MG63 (cell line): ENCODE data around the gene NTRK2. TPM values are rescaled to one million over a fixed set of nuclear protein-coding genes. Genes with fewer than 3 reads are reported as not detected.

Experiments used
- DNase-seq: peaks from one replicate; pipeline ENCODE4 v3.0.0-alpha.2; 2020
- H3K27me3 ChIP-seq: fragments of 250-450 bp; sonication (Bioruptor Pico); 2 replicates; pipeline ENCODE4 v1.5.1; 2020; ENCODE audit warnings: mild to moderate bottlenecking, moderate library complexity
- H3K36me3 ChIP-seq: fragments of 250-450 bp; sonication (Bioruptor Pico); 2 replicates; pipeline ENCODE4 v1.5.1; 2020; ENCODE audit warnings: mild to moderate bottlenecking, moderate library complexity
- H3K4me3 ChIP-seq: fragments of 250-450 bp; sonication (Bioruptor Pico); 2 replicates; pipeline ENCODE4 v1.5.1; 2020; ENCODE audit warnings: mild to moderate bottlenecking, moderate library complexity
- H3K9me3 ChIP-seq: fragments of 250-450 bp; sonication (Bioruptor Pico); 2 replicates; pipeline ENCODE4 v1.5.1; 2020; ENCODE audit warnings: mild to moderate bottlenecking, moderate library complexity
- total RNA-seq: library from RNA; depleted of rRNA; stranded (reverse); fragments of >200 nt; shearing (Covaris generic); gene quantifications from 2 replicates; pipeline ENCODE4 v1.2.3, GENCODE V29; 2014; ENCODE audit warnings: low replicate concordance

NTRK2 gene
- total RNA-seq, 1 experiment from 2014 or later = not detected

DNA sequence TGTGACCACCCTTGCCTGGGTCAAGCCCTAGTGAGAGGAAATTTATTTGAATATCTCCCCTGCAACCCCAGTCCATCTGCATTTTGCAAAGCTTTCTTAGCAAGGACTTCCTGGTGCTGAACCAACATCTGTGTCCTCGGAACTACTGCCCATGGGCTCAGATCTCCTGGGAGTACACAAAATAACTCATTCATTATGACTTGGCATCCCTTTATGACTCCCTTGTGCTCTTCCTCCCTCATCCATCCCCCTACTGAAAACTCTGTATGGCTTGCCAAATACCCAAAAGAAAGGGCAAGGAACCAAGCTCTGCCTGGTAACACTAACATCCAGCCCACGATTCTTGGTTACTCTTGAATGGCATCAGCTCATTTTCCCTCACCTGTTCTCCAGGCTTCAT is 368.5 kb downstream of the NTRK2 start:
- no peak for DNase-seq

DNA sequence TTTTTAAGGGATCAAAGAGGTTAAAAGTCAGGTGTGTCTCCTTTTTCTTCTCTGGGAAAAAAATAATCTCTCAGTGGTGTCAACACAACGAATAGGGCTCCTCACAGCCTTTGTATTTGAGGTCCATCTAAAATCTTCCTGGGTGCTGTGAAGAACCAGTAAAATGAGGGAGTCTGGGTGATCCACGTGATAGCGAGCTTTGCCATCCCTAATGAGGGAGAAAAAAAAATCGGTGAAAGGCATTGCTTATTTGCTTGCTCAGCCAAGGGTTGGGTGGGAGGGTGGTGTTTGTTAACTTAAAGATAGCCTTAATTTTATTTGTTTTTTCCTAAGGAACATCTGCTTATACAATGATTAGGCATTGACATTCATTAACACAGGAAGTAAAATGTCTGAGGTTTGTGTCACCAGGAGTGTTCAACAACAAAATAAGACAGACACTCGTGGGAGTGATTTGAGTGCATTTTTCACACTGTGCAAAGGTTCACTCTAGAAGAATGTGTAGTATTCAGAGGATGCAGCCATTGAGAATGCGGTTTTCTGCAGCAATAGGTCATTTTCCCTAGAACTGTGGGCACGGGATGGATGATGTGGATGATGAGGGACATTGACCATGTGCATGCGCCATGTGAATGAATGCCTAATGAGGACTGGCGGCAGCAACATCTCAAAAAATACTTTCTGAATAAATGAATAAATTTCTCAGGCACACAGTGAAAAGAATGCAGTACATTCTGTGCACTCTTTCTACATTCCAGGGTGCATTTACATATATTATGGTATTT is 369.5 kb downstream of the NTRK2 start:
- Histone ChIP-seq H3K9me3 (no peaks in the 10 kb centered on the region), H3K4me3 (no peak overlapping the region), H3K36me3 (no peaks in the 10 kb centered on the region), H3K27me3 (no peaks in the 10 kb centered on the region)
- no peak for DNase-seq

More for the DNA sequence above, 368.5 kb downstream of the NTRK2 start:
- Histone ChIP-seq H3K9me3 (no peaks in the 10 kb centered on the region), H3K27me3 (no peaks in the 10 kb centered on the region), H3K36me3 (no peaks in the 10 kb centered on the region), H3K4me3 (no peak overlapping the region)

DNA sequence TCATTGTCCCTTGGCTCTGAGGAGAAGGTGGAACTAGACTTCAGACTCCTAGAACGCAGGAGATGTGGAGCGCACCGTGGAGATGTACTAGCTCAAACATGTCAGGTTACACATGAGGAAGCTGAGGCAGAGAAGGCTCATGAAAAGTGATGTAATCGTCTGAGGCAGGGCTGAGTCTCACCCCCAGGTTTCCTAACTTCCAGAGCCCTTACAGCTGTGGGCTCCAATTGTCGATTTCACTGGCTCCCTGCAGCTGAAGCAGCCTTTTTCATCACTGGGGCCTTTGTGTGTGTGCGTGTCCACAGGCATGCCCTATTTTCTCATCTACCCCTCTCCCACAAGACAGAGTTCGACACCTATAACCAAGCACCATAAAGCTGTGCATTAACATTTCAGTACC is 370.6 kb downstream of the NTRK2 start:
- no peaks in the 10 kb centered on the region for H3K27me3 ChIP-seq
- no peak overlapping the region for H3K4me3 ChIP-seq
- no peaks in the 10 kb centered on the region for H3K9me3 ChIP-seq
- DNase-seq = no peak
- no peaks in the 10 kb centered on the region for H3K36me3 ChIP-seq

DNA sequence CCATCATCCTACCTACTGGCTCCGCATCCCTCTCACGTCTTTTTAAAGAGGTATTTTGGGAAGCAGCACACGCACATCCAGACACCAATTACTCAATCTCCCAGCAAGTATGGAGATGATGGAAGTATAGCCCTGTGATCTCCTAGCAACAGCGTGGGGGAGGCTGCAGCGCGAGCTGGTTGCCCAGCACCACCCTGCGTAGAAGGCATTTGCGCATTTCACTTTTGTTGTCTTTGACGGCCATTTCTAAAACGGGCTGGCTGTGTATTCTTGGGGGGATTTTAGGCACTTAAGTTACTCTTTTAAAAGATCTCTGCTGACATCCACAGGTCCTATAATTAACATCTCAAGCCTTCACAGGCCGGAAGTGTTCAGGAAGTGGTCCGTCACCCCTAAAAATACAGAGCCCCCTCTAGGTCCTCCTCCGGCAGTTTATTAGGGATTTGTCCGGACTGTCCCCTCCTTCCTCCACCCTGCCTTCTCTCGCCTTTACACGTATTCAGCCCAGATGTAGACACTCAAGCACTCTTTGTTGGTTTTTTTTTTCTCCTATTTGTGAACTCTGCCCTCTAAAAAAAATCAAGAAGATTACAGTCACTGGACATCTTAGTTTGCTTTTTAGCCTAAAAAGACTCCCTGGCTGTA is 371.4 kb downstream of the NTRK2 start:
- no peak for DNase-seq
- no peaks in the 10 kb centered on the region for H3K36me3 ChIP-seq
- no peak overlapping the region for H3K4me3 ChIP-seq
- no peaks in the 10 kb centered on the region for H3K9me3 ChIP-seq
- H3K27me3 ChIP-seq = no peaks in the 10 kb centered on the region

DNA sequence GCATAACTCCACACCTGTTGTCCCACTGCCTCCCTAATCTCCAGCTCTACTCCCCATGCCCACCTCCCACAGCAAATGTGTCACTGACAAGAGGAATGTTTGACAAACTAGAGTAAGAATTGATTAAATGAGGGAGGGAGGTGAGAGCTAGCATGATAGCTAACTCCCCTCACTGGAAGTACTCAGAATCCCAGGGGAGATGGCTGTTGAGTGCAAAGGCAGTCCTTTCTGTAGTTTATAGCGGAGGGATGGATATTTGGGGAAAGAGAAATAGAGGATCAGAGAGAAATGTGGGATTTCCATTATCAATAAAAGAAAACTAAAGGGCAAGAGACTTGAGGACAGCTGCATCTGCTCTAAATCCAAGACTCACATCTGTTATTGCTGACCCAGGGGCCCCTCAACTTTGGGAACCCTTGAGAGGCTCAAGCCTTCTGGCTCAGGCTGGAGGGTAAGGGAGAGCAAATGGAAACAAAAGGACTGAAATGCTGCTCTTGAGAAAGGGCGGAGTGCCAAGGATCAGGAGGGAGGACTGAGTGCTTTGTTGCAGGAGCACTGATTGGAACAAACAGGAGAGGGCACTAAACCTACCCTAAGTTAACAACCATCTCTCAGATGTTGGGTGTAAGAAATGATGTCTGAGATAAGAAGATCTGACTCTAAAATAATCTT is 372.1 kb downstream of the NTRK2 start:
- Histone ChIP-seq H3K9me3 (no peaks in the 10 kb centered on the region), H3K36me3 (no peaks in the 10 kb centered on the region), H3K27me3 (no peaks in the 10 kb centered on the region)

DNA sequence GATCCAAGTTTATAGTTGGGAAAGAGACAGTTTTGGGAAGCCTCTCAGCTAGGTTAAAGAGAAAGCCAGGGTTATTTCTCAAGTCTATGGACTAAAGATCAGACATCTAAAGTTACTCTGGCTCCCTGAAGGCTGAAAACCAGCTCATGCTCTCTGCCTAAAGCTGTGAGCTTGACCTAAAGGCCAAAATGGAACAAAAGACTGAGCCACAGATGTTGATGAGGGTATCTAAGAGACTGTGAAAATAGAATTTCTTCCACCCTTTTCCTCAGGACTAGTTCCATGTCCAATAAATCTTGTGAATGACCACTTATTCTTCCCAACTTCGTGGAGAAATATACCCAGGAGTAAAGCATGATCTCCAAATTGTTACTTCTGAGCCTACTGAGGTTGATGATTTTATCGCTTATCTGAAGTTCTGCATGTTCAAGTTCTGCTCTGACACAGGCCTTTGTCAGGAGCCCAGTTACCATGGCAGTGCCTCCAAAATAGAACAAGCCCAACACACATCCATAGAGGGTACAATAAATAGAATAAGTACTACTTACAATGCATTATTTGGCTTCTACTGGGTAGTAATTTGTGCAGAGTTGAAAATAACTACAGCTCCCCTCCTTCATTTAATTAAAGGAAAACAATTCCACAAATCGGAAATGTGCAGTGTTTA is 373.6 kb downstream of the NTRK2 start:
- Histone ChIP-seq H3K36me3 (no peaks in the 10 kb centered on the region), H3K9me3 (no peaks in the 10 kb centered on the region), H3K4me3 (no peak overlapping the region), H3K27me3 (no peaks in the 10 kb centered on the region)
- no peak for DNase-seq

More for the DNA sequence above, 372.1 kb downstream of the NTRK2 start:
- H3K4me3 ChIP-seq = no peak overlapping the region
- no peak for DNase-seq

DNA sequence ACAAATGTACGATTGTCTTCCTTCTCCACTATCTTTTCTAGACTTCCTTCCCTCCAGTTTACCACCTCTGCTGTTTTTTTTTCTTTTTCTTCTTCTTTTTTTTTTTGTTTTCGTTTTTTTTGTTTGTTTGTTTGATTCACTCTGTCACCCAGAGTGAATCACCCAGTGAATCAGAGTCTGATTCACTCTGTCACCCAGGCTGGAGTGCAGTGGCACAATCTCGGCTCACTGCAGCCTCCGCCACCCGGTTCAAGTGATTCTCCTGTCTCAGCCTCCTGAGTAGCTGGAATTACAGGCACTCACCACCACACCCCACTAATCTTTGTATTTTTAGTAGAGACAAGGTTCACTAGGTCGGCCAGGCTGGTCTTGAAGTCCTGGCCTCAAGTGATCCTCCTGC is 375.7 kb downstream of the NTRK2 start:
- Histone ChIP-seq H3K27me3 (no peaks in the 10 kb centered on the region), H3K36me3 (no peaks in the 10 kb centered on the region), H3K9me3 (no peaks in the 10 kb centered on the region), H3K4me3 (no peak overlapping the region)
- no peak for DNase-seq

DNA sequence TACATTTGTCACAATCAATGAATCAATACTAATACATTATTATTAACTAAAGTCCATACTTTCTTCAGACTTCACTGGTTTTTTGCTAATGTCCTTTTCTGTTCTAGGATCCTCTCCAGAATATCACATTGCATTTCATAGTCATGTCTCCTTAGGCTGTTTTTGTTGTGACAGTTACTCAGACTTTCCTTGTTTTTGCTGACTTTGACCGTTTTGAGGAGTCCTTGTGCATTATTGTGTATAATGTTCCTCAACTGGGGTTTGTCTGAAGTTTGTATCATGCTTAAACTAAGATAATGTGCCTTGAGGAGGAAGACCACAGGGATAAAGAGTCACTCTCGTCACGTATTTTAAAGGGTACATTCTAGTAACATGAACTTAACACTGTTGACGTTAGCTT is 376.9 kb downstream of the NTRK2 start:
- Histone ChIP-seq H3K4me3 (no peak overlapping the region), H3K27me3 (no peaks in the 10 kb centered on the region), H3K36me3 (no peaks in the 10 kb centered on the region), H3K9me3 (no peaks in the 10 kb centered on the region)
- no peak for DNase-seq

DNA sequence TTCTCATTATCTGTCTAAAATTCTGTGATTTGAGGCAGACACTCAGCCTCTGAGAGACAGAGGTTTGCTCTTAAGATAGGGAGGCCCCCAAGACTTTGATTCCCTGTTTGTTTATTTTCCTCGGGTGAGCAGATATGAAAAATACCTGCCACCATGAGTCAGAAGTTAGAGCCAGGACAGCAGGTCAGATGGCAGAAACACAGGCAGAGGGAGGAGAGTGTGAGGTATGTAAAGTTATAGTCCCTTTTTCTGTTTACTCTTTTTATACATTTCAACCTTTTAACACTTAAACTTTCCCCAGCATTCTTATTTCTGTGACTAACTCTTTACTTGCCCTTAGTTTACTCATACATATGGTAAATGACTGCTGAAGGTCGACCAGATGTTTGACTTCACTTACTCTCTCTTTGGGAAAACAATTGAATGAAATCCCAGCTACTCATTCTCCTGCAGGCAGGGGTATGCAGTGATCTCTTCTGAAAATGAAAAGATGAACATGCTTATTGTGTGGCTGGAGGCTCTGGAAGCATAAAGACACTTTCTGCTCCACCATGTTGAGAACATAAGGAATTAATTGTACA is 383.8 kb downstream of the NTRK2 start:
- H3K4me3 ChIP-seq = no peak overlapping the region
- no peaks in the 10 kb centered on the region for H3K9me3 ChIP-seq
- H3K27me3 ChIP-seq = no peaks in the 10 kb centered on the region
- no peaks in the 10 kb centered on the region for H3K36me3 ChIP-seq
- no peak for DNase-seq

DNA sequence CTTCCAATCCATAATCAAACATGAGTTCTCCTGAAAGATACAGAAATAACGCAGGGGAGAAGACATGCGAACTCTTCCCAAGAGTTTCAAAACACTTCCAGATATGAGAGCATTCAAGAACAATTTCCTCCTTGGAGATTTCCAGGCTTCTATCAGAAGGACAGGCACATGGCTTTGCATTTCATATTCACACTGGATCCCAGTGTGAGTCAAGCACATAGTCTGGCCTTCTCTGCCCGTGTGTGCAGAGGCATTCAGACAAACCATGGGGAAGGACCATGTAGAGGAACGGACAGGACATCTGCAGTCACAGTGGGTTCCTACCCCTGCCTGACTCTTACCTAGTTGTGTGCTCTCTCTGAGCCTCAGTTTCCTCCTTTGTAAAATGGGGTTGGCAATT is 384.5 kb downstream of the NTRK2 start:
- H3K9me3 ChIP-seq = no peaks in the 10 kb centered on the region
- no peak for DNase-seq
- no peaks in the 10 kb centered on the region for H3K36me3 ChIP-seq
- H3K4me3 ChIP-seq = no peak overlapping the region
- no peaks in the 10 kb centered on the region for H3K27me3 ChIP-seq

DNA sequence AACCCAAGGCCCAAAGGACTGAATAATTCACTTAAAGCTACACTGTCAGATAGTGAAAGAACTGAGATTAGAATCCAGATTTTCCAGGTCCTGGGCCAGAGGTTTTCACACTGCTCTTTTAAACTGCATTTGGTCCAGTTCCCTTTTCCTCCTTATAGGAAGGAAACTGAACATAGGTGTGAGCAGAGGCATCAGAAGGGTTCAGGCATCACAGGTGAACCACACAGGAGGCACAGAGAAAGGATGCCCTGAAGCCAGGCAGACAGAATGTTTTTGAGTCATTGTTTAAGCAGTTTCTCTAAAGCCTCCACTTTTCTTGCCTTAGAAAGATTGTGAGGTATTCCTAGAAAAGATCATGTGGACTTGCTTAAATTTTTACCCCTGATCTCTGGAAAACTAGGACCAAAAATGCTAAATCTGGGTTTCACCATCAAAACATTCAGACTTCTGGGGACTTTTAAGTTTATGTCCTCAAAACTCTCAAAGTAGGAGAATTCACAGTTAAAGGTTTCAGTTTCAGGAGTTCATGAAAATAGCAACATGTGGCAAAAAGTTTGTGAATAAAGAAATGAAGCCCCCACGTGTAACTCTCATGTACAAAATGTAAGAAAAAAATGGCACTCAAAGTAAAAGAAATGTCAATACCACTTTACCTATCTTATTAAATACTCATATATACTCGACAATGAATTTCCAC is 386.1 kb downstream of the NTRK2 start:
- no peak overlapping the region for H3K4me3 ChIP-seq

DNA sequence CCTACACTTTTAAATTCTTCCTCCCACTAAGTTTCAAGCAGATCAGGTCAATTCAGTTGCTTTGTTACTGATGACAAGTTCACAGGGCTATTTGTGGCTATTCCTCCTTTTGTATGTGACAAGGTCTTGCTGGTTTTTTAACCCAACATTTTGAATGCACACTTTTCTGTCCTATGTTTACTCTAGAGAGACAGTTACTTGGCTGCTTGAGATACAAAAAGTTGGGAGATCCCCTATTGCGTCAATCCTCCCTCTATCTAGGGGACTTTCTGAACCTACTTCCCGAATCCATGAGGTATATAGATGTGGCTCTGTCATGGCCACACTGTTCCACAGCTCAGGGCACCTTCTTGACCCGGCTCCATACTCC is 386.7 kb downstream of the NTRK2 start:
- no peaks in the 10 kb centered on the region for H3K27me3 ChIP-seq
- no peaks in the 10 kb centered on the region for H3K36me3 ChIP-seq
- DNase-seq = no peak
- H3K9me3 ChIP-seq = no peaks in the 10 kb centered on the region
- H3K4me3 ChIP-seq = no peak overlapping the region

More for the DNA sequence above, 386.1 kb downstream of the NTRK2 start:
- no peak for DNase-seq
- H3K36me3 ChIP-seq = no peaks in the 10 kb centered on the region
- H3K9me3 ChIP-seq = no peaks in the 10 kb centered on the region
- H3K27me3 ChIP-seq = no peaks in the 10 kb centered on the region

DNA sequence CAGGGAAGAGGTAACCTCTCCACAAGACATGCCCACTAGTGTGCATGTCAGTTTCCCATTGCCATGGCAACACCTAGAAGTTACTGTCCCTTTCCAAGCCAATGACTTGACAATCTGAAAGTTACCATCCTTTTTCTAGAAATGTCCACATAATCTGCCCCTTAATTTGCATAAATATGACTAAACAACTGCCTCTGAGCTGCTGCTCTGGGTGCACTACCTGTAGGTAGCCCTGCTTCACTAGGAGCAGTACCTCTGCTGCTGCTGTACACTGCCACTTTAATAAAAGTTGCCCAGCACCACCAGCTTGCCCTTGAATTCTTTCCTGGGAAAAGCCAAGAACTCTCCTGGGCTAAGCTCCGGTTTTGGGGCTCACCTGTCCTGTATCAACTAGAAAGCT is 392.4 kb downstream of the NTRK2 start:
- no peaks in the 10 kb centered on the region for H3K27me3 ChIP-seq
- H3K4me3 ChIP-seq = no peak overlapping the region
- no peak for DNase-seq
- H3K36me3 ChIP-seq = no peaks in the 10 kb centered on the region
- H3K9me3 ChIP-seq = no peaks in the 10 kb centered on the region

DNA sequence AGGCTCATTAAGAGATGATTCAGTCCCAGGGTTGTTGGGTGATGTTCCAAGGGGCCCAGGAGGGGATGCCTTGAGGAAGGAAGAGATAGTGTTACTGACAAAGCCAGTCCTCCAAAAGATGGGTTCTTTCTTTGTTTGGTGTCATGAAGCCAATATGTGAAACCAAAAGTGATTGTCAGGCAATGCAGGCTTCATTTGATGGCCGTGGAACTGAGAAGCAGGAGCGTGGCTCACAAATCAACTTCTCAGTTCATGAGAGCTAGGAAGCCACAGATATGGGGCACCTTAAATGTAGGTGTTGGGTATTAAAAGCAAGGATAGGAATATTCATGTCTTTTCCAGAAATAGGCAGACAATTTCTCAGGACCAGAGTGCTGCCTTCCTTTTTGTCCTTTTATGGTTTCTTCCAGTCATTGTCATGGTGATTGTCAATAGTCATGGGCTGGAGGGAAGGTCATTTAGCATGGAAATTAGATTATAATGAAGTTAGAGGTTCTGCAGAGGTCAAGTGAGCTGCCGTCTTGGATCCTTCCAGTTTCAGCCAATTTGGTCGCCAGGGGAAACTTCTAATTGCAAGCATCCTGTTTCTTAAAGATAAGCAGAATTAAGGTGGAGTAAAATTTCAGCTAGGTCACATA is 393.0 kb downstream of the NTRK2 start:
- no peaks in the 10 kb centered on the region for H3K36me3 ChIP-seq
- no peaks in the 10 kb centered on the region for H3K9me3 ChIP-seq
- H3K27me3 ChIP-seq = no peaks in the 10 kb centered on the region
- no peak for DNase-seq
- H3K4me3 ChIP-seq = no peak overlapping the region

DNA sequence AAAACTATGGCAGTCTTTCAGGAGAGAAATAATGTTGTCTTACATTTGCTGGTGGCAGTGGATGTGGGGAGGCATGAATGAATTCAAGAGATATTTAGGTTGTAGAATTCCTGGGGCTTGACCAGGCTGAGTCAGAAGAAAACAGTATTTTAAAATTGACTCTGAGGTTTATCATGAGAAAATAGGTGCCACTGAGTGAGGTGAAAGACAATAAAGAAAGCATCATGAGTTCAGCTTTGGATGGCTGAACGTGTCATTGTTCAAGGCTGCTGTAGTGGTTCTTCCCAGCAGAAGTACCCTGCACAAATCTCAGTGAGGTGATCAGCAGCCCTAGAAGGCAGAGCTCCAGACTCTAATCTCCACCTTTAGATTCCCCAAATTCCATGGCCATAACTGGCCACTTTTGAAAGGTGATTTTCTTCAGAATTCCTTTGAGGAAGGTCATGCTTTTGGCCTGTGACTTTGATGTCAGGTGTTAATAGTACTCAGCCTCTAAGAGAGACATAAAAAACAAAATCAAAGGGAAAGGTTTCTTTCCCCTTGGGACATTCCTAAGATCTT is 395.4 kb downstream of the NTRK2 start:
- DNase-seq = no peak
- Histone ChIP-seq H3K36me3 (no peaks in the 10 kb centered on the region), H3K27me3 (no peaks in the 10 kb centered on the region), H3K9me3 (no peaks in the 10 kb centered on the region), H3K4me3 (no peak overlapping the region)

DNA sequence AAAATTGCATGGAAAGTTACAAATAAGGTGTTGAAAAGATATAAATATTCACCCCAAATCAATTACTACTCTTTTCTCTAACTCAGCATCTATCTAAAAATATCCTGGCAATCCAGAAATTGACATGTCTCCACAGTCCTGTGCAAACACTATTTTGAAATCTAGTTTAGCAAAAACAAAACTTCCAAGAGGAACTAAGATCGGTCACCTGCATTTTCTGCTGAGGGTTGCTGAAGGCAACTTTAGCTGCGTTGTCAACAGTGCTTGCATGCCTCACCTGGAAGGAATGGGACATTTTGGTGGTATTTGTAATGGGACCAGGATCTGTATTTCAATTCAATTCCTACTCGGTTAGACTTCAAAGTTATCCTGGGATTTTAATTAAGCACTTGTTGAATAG is 398.3 kb downstream of the NTRK2 start:
- Histone ChIP-seq H3K27me3 (no peaks in the 10 kb centered on the region), H3K9me3 (no peaks in the 10 kb centered on the region), H3K4me3 (no peak overlapping the region), H3K36me3 (no peaks in the 10 kb centered on the region)
- no peak for DNase-seq
